GM12892 (cell line): ENCODE results near the gene TTC19.

Experiments used
- POLR2A ChIP-seq: IDR thresholded peaks from 2 replicates; pipeline ENCODE4 v1.6.1; 2011; ENCODE audit warnings: low read depth, low read length, control low read depth
- POLR2AphosphoS5 ChIP-seq: IDR thresholded peaks from 2 replicates; pipeline ENCODE4 v1.6.1; 2011; ENCODE audit warnings: low read depth, low read length, control low read depth

DNA sequence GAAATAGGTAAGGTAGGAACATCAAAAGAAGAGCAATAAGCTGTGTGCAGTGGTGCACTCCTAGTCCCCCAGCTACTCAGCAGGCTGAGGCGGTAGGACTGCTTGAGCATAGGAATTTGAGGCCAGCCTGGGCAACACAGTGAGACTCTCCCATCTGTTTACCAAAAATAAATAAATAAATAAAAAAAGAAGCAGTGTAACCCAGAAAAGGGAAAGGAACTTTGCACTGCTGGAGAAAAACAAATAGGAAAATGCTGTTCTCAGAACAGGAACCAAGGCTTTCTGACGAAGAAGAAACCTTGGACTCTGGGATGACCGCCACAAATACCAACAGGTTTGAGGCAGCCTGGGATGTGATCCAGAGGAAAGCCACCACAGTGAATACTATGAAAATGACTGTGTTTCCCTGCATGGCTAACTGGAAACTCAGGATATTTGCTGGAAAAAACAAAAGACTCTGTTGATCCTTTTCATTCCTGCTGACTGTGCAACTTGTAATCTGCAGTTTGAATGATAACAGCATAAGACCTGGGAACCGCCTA is 41.2 kb downstream of the TTC19 start:
- TF ChIP-seq POLR2AphosphoS5 (no peak), POLR2A (no peak)
